Endothelial cell of umbilical vein (primary cell): Measurements from ENCODE around the gene TCIRG1.

Experiments used
- CTCF ChIP-seq, 2 donors: IDR thresholded peaks; 1 replicate in 1 of 2; 2 replicates in 1 of 2; pipeline ENCODE4 v1.5.1; 2011; ENCODE audit warnings: low read length in 2 of 2, mild to moderate bottlenecking in 2 of 2, moderate library complexity in 2 of 2, control low read depth in 1 of 2, inconsistent platforms in 1 of 2, low read depth in 1 of 2; ENCODE audit not compliant: insufficient read depth in 1 of 2; ENCODE audit errors: extremely low read depth in 1 of 2
- EZH2 ChIP-seq: IDR thresholded peaks from 2 replicates; pipeline ENCODE4 v1.6.1; 2012; ENCODE audit warnings: borderline replicate concordance, low read depth, mild to moderate bottlenecking, moderate library complexity, low read length, inconsistent platforms; ENCODE audit not compliant: severe bottlenecking
- JUN ChIP-seq: IDR thresholded peaks from 2 replicates; pipeline ENCODE4 v1.6.1; 2011; ENCODE audit warnings: borderline replicate concordance, low read depth; ENCODE audit not compliant: insufficient read length, insufficient read depth
- POLR2A ChIP-seq: IDR thresholded peaks from 2 replicates; pipeline ENCODE4 v1.6.1; 2012; ENCODE audit warnings: low read depth, mild to moderate bottlenecking, control low read depth, low read length

GRCh38 chr11:68096962-68097361 is 58.1 kb downstream of the TCIRG1 start:
- TF ChIP-seq EZH2, result no peak
- TF ChIP-seq POLR2A, result no peak
- no peak for TF ChIP-seq CTCF (IDR thresholded peaks at IDR 0.05; ENCODE audit: extremely low read depth in 1 of 2, insufficient read depth in 1 of 2, low read depth in 1 of 2, low read length in 2 of 2)
- no peak for TF ChIP-seq JUN
